ENCODE data around the gene HS1BP3. TPM values are rescaled to one million over a fixed set of nuclear protein-coding genes. Genes with fewer than 3 reads are reported as not detected.

HS1BP3 gene
- total RNA-seq, 1 donor from 2014 or later, result 21.0 TPM

GRCh38 chr2:20657522-20658235 is 6.8 kb upstream of the HS1BP3 start:
- Histone ChIP-seq H3K36me3 (ENCODE audit: insufficient read depth, low read length) (no peaks in the 10 kb centered on the region), H4K20me1 (ENCODE audit: insufficient read depth, low read length) (no peaks in the 10 kb centered on the region), H3K27me3 (ENCODE audit: insufficient read depth, low read length) (peaks cover 55% of the 10 kb centered on the region), H2AFZ (ENCODE audit: low read depth, low read length) (no peak overlapping the region), H3K27ac (ENCODE audit: low read depth, low read length) (no peak overlapping the region), H3K9me3 (ENCODE audit: insufficient read depth, low read depth, low read length) (no peaks in the 10 kb centered on the region), H3K9ac (ENCODE audit: low read length) (no peak overlapping the region), H3K4me3 (ENCODE audit: insufficient read depth, low read depth, low read length) (no peak overlapping the region), H3K4me1 (ENCODE audit: insufficient read depth, low read length) (no peaks in the 10 kb centered on the region), H3K4me2 (ENCODE audit: low read length) (no peak overlapping the region), H3K79me2 (ENCODE audit: insufficient read depth, low read length) (no peaks in the 10 kb centered on the region)
- no peak overlapping the region for H3K4me3 Mint-ChIP-seq (ENCODE audit: unreplicated experiment)
- H3K4me1 Mint-ChIP-seq (ENCODE audit: low read depth, unreplicated experiment), result peaks cover 5% of the 10 kb centered on the region
- no peak overlapping the region for H3K27ac Mint-ChIP-seq (ENCODE audit: unreplicated experiment)
- H3K27me3 Mint-ChIP-seq (ENCODE audit: low read depth, unreplicated experiment), result peaks cover 57% of the 10 kb centered on the region
- H3K9me3 Mint-ChIP-seq (ENCODE audit: unreplicated experiment), result no peaks in the 10 kb centered on the region
- FAIRE-seq (no peak), DNase-seq (ENCODE audit: low read depth) (no peak)
- no peaks in the 10 kb centered on the region for H3K36me3 Mint-ChIP-seq (ENCODE audit: low read depth, unreplicated experiment)
- TF ChIP-seq CTCF (IDR thresholded peaks at IDR 0.05; ENCODE audit: insufficient read depth, low read depth, low read length), result no peak
- no peak for TF ChIP-seq EZH2 (IDR thresholded peaks at IDR 0.05; ENCODE audit: insufficient read depth, low read length)

GRCh38 chr2:20656561-20656960 is 5.7 kb upstream of the HS1BP3 start:
- Mint-ChIP-seq H3K4me3 (ENCODE audit: unreplicated experiment) (no peak overlapping the region), H3K27ac (ENCODE audit: unreplicated experiment) (no peak overlapping the region), H3K36me3 (ENCODE audit: low read depth, unreplicated experiment) (no peaks in the 10 kb centered on the region), H3K4me1 (ENCODE audit: low read depth, unreplicated experiment) (peaks cover 15% of the 10 kb centered on the region), H3K9me3 (ENCODE audit: unreplicated experiment) (no peaks in the 10 kb centered on the region), H3K27me3 (ENCODE audit: low read depth, unreplicated experiment) (peaks cover 48% of the 10 kb centered on the region)
- DNase-seq (ENCODE audit: low read depth) (no peak), FAIRE-seq (no peak)
- Histone ChIP-seq H3K4me1 (ENCODE audit: insufficient read depth, low read length) (peaks cover 1% of the 10 kb centered on the region), H2AFZ (ENCODE audit: low read depth, low read length) (no peak overlapping the region), H3K4me2 (ENCODE audit: low read length) (no peak overlapping the region), H3K36me3 (ENCODE audit: insufficient read depth, low read length) (no peaks in the 10 kb centered on the region), H3K27ac (ENCODE audit: low read depth, low read length) (no peak overlapping the region), H3K79me2 (ENCODE audit: insufficient read depth, low read length) (no peaks in the 10 kb centered on the region), H4K20me1 (ENCODE audit: insufficient read depth, low read length) (no peaks in the 10 kb centered on the region), H3K9ac (ENCODE audit: low read length) (no peak overlapping the region), H3K9me3 (ENCODE audit: insufficient read depth, low read depth, low read length) (no peaks in the 10 kb centered on the region), H3K4me3 (ENCODE audit: insufficient read depth, low read depth, low read length) (no peak overlapping the region), H3K27me3 (ENCODE audit: insufficient read depth, low read length) (peaks cover 46% of the 10 kb centered on the region)
- TF ChIP-seq EZH2 (IDR thresholded peaks at IDR 0.05; ENCODE audit: insufficient read depth, low read length) (no peak), CTCF (IDR thresholded peaks at IDR 0.05; ENCODE audit: insufficient read depth, low read depth, low read length) (no peak)

- no peak overlapping the region for H3K27ac ChIP-seq (ENCODE audit: low read depth, low read length)
- H3K36me3 ChIP-seq (ENCODE audit: insufficient read depth, low read length), result no peaks in the 10 kb centered on the region
- H2AFZ ChIP-seq (ENCODE audit: low read depth, low read length), result no peak overlapping the region
- Mint-ChIP-seq H3K4me1 (ENCODE audit: low read depth, unreplicated experiment) (peaks cover 17% of the 10 kb centered on the region), H3K36me3 (ENCODE audit: low read depth, unreplicated experiment) (no peaks in the 10 kb centered on the region), H3K27ac (ENCODE audit: unreplicated experiment) (no peak overlapping the region), H3K27me3 (ENCODE audit: low read depth, unreplicated experiment) (peaks cover 28% of the 10 kb centered on the region), H3K9me3 (ENCODE audit: unreplicated experiment) (no peaks in the 10 kb centered on the region), H3K4me3 (ENCODE audit: unreplicated experiment) (no peak overlapping the region)
- H3K9ac ChIP-seq (ENCODE audit: low read length), result no peak overlapping the region
- H3K79me2 ChIP-seq (ENCODE audit: insufficient read depth, low read length), result peaks cover 7% of the 10 kb centered on the region
- no peak for TF ChIP-seq CTCF (IDR thresholded peaks at IDR 0.05; ENCODE audit: insufficient read depth, low read depth, low read length)
- TF ChIP-seq EZH2 (IDR thresholded peaks at IDR 0.05; ENCODE audit: insufficient read depth, low read length), result no peak
- H4K20me1 ChIP-seq (ENCODE audit: insufficient read depth, low read length), result no peaks in the 10 kb centered on the region
- peaks cover 13% of the 10 kb centered on the region for H3K4me1 ChIP-seq (ENCODE audit: insufficient read depth, low read length)
- no peak overlapping the region for H3K4me3 ChIP-seq (ENCODE audit: insufficient read depth, low read depth, low read length)
- no peaks in the 10 kb centered on the region for H3K9me3 ChIP-seq (ENCODE audit: insufficient read depth, low read depth, low read length)
- FAIRE-seq (no peak), DNase-seq (ENCODE audit: low read depth) (no peak)
- H3K27me3 ChIP-seq (ENCODE audit: insufficient read depth, low read length), result peaks cover 34% of the 10 kb centered on the region
- H3K4me2 ChIP-seq (ENCODE audit: low read length), result no peak overlapping the region
Measured at GRCh38 chr2:20654535-20654813, 3.6 kb upstream of the HS1BP3 start.

Data from astrocyte (in vitro differentiated cells and primary cell).